HepG2 (cell line): ENCODE measurements around the gene WDR73. TPM values are rescaled to one million over a fixed set of nuclear protein-coding genes. Genes with fewer than 3 reads are reported as not detected.

Experiments used
- ATAC-seq: fragments of 200-7000 bp; cut with Tn5 transposase; 3 replicates; pipeline ENCODE4 v1.9.1; 2020; ENCODE audit warnings: mild to moderate bottlenecking, moderate library complexity
- BruUV-seq: library from RNA; stranded (reverse); fragments of 400-500 nt; replicated peaks from 2 replicates; lab custom pipeline; 2021; lab: Mats Ljungman, UMichigan
- CTCF ChIA-PET: fragments of 300-600 bp; formaldehyde crosslinking; extraction: SDS; loops from one replicate; lab custom pipeline; 2021; ENCODE audit warnings: low total read pairs, inconsistent platforms, low intra/inter-chr PET ratio; lab: Yijun Ruan, JAX
- POLR2A ChIA-PET: fragments of 350-600 bp; sonication (Branson Sonifier 250); formaldehyde crosslinking; loops from one replicate; lab custom pipeline; 2020; ENCODE audit warnings: antibody characterized with exemption, inconsistent platforms; lab: Yijun Ruan, JAX
- DNase-seq: peaks from one replicate; pipeline ENCODE4 v3.0.0-alpha.2; 2015; ENCODE audit warnings: low spot score
- FAIRE-seq: peaks from 3 replicates; lab custom pipeline; 2011; peaks lifted over from hg19 to GRCh38; lab: Jason Lieb, UNC
- H2AFZ ChIP-seq: one replicate; pipeline ENCODE4 v1.6.1; 2011; ENCODE audit warnings: low read length, inconsistent platforms
- H3K27ac ChIP-seq: fragments of 300-600 bp; 3 replicates; pipeline ENCODE4 v1.8.0; 2011; ENCODE audit warnings: mixed run types, mild to moderate bottlenecking, mixed read lengths, low read length, inconsistent platforms; ENCODE audit not compliant: insufficient read depth; ENCODE audit errors: extremely low read length
- H3K27me3 ChIP-seq, 2 experiments: fragments of 200-600 bp in 1 of 2; 2 replicates in 1 of 2; 3 replicates in 1 of 2; pipeline versions ENCODE4 v1.6.0 to v1.8.0; 2011; ENCODE audit warnings: low read length in 2 of 2, mild to moderate bottlenecking in 2 of 2, moderate library complexity in 2 of 2, inconsistent platforms in 1 of 2; ENCODE audit not compliant: insufficient read depth in 2 of 2, control insufficient read depth in 1 of 2
- H3K36me3 ChIP-seq, 2 experiments: fragments of 200-600 bp in 1 of 2; replicated peaks in 1 of 2; 2 replicates in 1 of 2; 3 replicates in 1 of 2; pipeline versions ENCODE4 v1.5.1 to v1.8.0; 2011; ENCODE audit warnings: low read length in 2 of 2, inconsistent platforms in 1 of 2; ENCODE audit not compliant: insufficient read depth in 2 of 2, control insufficient read depth in 1 of 2
- H3K4me1 ChIP-seq: 2 replicates; pipeline ENCODE4 v1.5.1; 2012; ENCODE audit warnings: low read length, inconsistent platforms; ENCODE audit not compliant: insufficient read depth
- H3K4me2 ChIP-seq: 2 replicates; pipeline ENCODE4 v1.6.0; 2011; ENCODE audit warnings: low read depth, low read length, inconsistent platforms
- H3K4me3 ChIP-seq, 3 experiments: fragments of 200-600 bp in 1 of 3; sonication (generic), shearing (Covaris generic) in 1 of 3; replicated peaks in 1 of 3; 2 replicates each; pipeline ENCODE4 v1.5.1; 2011 to 2016; ENCODE audit warnings: low read length in 3 of 3, inconsistent platforms in 2 of 3, low read depth in 2 of 3, mild to moderate bottlenecking in 2 of 3, control low read depth in 1 of 3, mixed read lengths in 1 of 3; ENCODE audit not compliant: insufficient read depth in 1 of 3
- H3K79me2 ChIP-seq: one replicate; pipeline ENCODE4 v1.6.1; 2011; ENCODE audit warnings: low read length, inconsistent platforms; ENCODE audit not compliant: insufficient read depth
- H3K9ac ChIP-seq: 2 replicates; pipeline ENCODE4 v1.6.0; 2011; ENCODE audit warnings: mild to moderate bottlenecking, low read depth, low read length, inconsistent platforms; ENCODE audit not compliant: insufficient read depth
- H3K9me3 ChIP-seq: 2 replicates; pipeline ENCODE4 v1.5.1; 2012; ENCODE audit warnings: mild to moderate bottlenecking, low read length
- H4K20me1 ChIP-seq: 2 replicates; pipeline ENCODE4 v1.6.0; 2011; ENCODE audit warnings: inconsistent platforms, mild to moderate bottlenecking, low read length, moderate library complexity; ENCODE audit not compliant: insufficient read depth
- ARNT2 ChIP-seq: sonication (generic); formaldehyde crosslinking; IDR thresholded peaks from 2 replicates; pipeline ENCODE4 v1.8.0; 2022; ENCODE audit warnings: mild to moderate bottlenecking, low read depth, missing genetic modification reagents, moderate library complexity
- HMGA1 ChIP-seq: sonication (generic); formaldehyde crosslinking; conservative IDR thresholded peaks from 2 replicates; pipeline ENCODE4 v1.4.0; 2020; ENCODE audit warnings: missing genetic modification reagents
- HOXA5 ChIP-seq: sonication (generic); formaldehyde crosslinking; IDR thresholded peaks from 2 replicates; pipeline ENCODE4 v1.4.0; 2020; ENCODE audit warnings: missing genetic modification reagents
- HOXA9 ChIP-seq: sonication (generic); formaldehyde crosslinking; IDR thresholded peaks from 2 replicates; pipeline ENCODE4 v1.8.1; 2022; ENCODE audit warnings: missing genetic modification reagents, mild to moderate bottlenecking, moderate library complexity, borderline replicate concordance
- JUNB ChIP-seq: sonication (generic); formaldehyde crosslinking; IDR thresholded peaks from 2 replicates; pipeline ENCODE4 v1.8.0; 2022; ENCODE audit warnings: missing genetic modification reagents, mild to moderate bottlenecking, borderline replicate concordance
- NCOR1 ChIP-seq: fragments of 200-600 bp; sonication (generic); IDR thresholded peaks from 2 replicates; pipeline ENCODE4 v1.7.0; 2017; ENCODE audit warnings: antibody characterized with exemption, low read length, borderline replicate concordance
- NPAS2 ChIP-seq: sonication (generic); formaldehyde crosslinking; IDR thresholded peaks from 2 replicates; pipeline ENCODE4 v1.8.0; 2022; ENCODE audit warnings: mild to moderate bottlenecking, missing genetic modification reagents, borderline replicate concordance
- TCF7 ChIP-seq: sonication (generic); IDR thresholded peaks from 2 replicates; pipeline ENCODE4 v1.6.1; 2016; ENCODE audit warnings: antibody characterized with exemption, low read depth
- TOPORS ChIP-seq: sonication (generic); formaldehyde crosslinking; IDR thresholded peaks from 2 replicates; pipeline ENCODE4 v1.8.0; 2023; ENCODE audit warnings: mild to moderate bottlenecking, missing genetic modification reagents
- ZNF274 ChIP-seq: sonication (generic); formaldehyde crosslinking; IDR thresholded peaks from 2 replicates; pipeline ENCODE4 v1.5.1; 2020; ENCODE audit warnings: mild to moderate bottlenecking, missing genetic modification reagents
- ZNF749 ChIP-seq: sonication (generic); formaldehyde crosslinking; IDR thresholded peaks from 2 replicates; pipeline ENCODE4 v1.8.0; 2022; ENCODE audit warnings: mild to moderate bottlenecking, missing genetic modification reagents, moderate library complexity, borderline replicate concordance
- ZNF761 ChIP-seq: sonication (generic); formaldehyde crosslinking; conservative IDR thresholded peaks from 2 replicates; pipeline ENCODE4 v1.4.0; 2020; ENCODE audit warnings: mild to moderate bottlenecking, missing genetic modification reagents
- ZNF780A ChIP-seq: sonication (generic); formaldehyde crosslinking; IDR thresholded peaks from 2 replicates; pipeline ENCODE4 v1.8.0; 2022; ENCODE audit warnings: mild to moderate bottlenecking, missing genetic modification reagents, moderate library complexity
- WGBS: methylation state at CpG from one replicate; pipeline ENCODE4 v1.1.6; 2017; ENCODE audit warnings: low lambda C conversion rate; 5-methylcytosine and 5-hydroxymethylcytosine counted together
- in situ Hi-C: cut with HindIII; loops from 2 replicates; pipeline ENCODE4 v1.10.0; 2017; ENCODE audit warnings: low pct_unique_long_range_greater_than_20kb; ENCODE audit not compliant: extremely low pct_ligation_motif_present
- intact Hi-C: fragments of 100-400 bp; cut with micrococcal nuclease; formaldehyde crosslinking; loops from one replicate; pipeline ENCODE4 v1.10.0; 2022; ENCODE audit not compliant: unreplicated experiment
- polyA plus RNA-seq, 8 experiments: library from polyadenylated mRNA; depleted of rRNA in 3 of 8; stranded (reverse) in 7 of 8; unstranded in 1 of 8; fragments of >200 nt; fragmentation: Illumina TruSeq in 4 of 8; extraction: Trizol in 4 of 8; gene quantifications; 2 replicates each; pipeline versions ENCODE4 v1.2.1 to v1.2.3, GENCODE V29; 2011 to 2016; ENCODE audit warnings: low read depth in 4 of 8, missing spikeins in 1 of 8, mixed read lengths in 1 of 8; ENCODE audit not compliant: insufficient read depth in 1 of 8
- total RNA-seq, 5 experiments: library from RNA; depleted of rRNA; stranded (reverse); fragments of >200 nt; fragmentation: Illumina TruSeq; extraction: Trizol; gene quantifications; 2 replicates each; pipeline ENCODE4 v1.2.3, GENCODE V29; 2016; ENCODE audit warnings: low read depth in 1 of 5
- TF ChIP-seq, protein P1 (sequence below): sonication (generic); formaldehyde crosslinking; IDR thresholded peaks from 2 replicates; pipeline ENCODE4 v1.4.0; 2020; ENCODE audit warnings: mild to moderate bottlenecking, missing genetic modification reagents
- TF ChIP-seq, protein P2 (sequence below): sonication (generic); formaldehyde crosslinking; IDR thresholded peaks from 2 replicates; pipeline ENCODE4 v1.8.1; 2023; ENCODE audit warnings: mild to moderate bottlenecking, missing genetic modification reagents
- TF ChIP-seq, protein P3 (sequence below): sonication (generic); formaldehyde crosslinking; IDR thresholded peaks from 2 replicates; pipeline ENCODE4 v1.8.0; 2022; ENCODE audit warnings: missing genetic modification reagents, mild to moderate bottlenecking, borderline replicate concordance

The WDR73 gene
- total and polyA plus RNA-seq, 2 of the 13 experiments (the other 11 are each of a cell fraction or from before 2014, with no cell fraction given) = 20.0 to 35.5 TPM

DNA sequence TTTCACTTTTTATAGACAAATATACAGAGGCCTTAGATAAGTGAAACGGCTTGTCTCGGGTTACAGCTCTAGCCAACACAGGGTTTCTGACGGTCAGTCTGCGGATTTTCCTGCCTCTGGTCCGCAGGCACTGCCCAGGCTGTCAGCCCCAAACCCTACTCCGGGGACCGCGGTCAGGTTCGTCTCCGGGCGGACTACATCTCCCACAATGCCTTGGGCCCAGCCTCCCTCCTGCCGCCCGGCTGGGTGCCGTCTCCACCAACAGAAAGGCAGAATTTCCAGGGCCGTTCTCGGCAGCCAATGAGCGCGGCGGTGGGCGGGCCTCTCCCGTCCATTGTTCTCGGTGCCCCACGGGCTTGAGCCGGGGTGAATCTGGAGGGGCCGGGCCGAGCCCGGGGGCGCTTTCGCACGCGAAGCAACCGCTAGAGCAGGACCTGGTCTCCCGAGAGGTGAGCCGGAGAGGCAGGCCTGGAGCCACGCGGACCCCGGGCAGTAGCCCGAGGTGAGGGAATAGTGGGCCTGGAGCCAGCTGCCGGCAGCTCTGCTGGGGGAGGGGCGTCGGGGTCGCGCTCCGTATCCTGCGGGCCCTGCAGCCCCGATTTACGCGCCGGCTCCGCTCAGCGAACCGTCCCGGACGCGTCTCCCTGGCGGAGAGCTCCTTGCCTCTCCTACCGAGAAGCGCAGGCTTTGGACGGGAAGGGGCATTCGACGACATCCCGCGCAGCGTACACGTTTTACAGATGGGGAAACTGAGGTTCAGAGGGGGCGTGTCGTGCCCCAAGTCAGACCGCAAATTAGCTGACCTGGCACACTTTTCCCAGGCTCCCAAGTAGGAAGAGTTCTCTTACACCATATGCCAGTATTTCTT, 53.2 kb downstream of the WDR73 start, which contains the start of gene ZSCAN2 (continued):
- TF ChIP-seq, protein P1, sequence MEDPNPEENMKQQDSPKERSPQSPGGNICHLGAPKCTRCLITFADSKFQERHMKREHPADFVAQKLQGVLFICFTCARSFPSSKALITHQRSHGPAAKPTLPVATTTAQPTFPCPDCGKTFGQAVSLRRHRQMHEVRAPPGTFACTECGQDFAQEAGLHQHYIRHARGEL (CRISPR knock-in tag) = no peak
- TF ChIP-seq, protein P2, sequence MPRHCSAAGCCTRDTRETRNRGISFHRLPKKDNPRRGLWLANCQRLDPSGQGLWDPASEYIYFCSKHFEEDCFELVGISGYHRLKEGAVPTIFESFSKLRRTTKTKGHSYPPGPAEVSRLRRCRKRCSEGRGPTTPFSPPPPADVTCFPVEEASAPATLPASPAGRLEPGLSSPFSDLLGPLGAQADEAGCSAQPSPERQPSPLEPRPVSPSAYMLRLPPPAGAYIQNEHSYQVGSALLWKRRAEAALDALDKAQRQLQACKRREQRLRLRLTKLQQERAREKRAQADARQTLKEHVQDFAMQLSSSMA (CRISPR knock-in tag) = 0 out of 2 replicates have a peak, but pooled peaks have one; percentile 42

DNA sequence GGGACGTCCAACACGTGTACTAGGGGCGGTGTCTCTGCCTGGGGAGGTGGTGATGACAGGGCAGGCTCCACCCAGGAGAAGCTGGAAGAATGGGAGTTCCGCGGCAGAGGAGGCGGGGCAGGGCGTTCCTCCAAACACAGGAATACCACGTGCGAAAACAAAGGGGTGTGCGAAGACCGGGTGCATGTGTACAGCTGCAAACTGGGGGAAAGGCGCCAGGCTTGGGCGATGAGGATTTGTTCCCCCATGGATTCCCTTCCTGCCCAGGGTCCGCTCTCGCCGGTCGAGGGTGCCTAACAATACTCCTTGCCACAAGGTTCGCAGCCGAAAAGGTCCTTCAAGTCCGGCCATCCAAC, 53.8 kb downstream of the WDR73 start:
- Histone ChIP-seq H3K79me2 (peaks cover 32% of the 10 kb centered on the region), H3K27me3 (no peaks in the 10 kb centered on the region; a peak in 1 of 5 replicates), H3K4me1 (peaks cover 60% of the 10 kb centered on the region), H3K9me3 (no peaks in the 10 kb centered on the region), H3K27ac (peak overlapping the region; percentile 86), H3K4me3 (peak overlapping the region; percentile 78 to 98 (median 86)), H3K4me2 (peak overlapping the region; percentile 94), H3K9ac (peak overlapping the region; percentile 93), H2AFZ (peak overlapping the region; percentile 80), H3K36me3 (peaks cover 1 to 7% of the 10 kb centered on the region in 2 experiments; a peak in 2 of 5 replicates), H4K20me1 (no peaks in the 10 kb centered on the region)
- ChIA-PET CTCF (interaction anchor here (2.9 to 4.1 kb wide), 2 partner anchors 38 to 58 kb away, joined by 25 to 34 read pairs; partner anchors contain the start of gene NMB), POLR2A (interaction anchor here (0.8 to 2.9 kb wide), 9 partner anchors 12 to 219 kb away, joined by 3 to 34 read pairs (median 9); partner anchors contain the start of genes NMB and WDR73)
- FAIRE-seq (no peak), DNase-seq (peak; percentile 75), ATAC-seq (peak; percentile 77)
- in situ Hi-C loops (no loop called here), intact Hi-C loops (loop anchor here (1.0 kb wide), 1 partner anchor 54 kb away; the partner anchor contains the start of gene WDR73)
- 3% methylated on average over 20 of the region's 20 CpGs for WGBS
- BruUV-seq = no TSS peak
- TF ChIP-seq HOXA5 (CRISPR knock-in tag) (peak; percentile 24; the same call in 1 of the 2 replicates), ARNT2 (CRISPR knock-in tag) (no peak), TCF7 (no peak), ZNF761 (CRISPR knock-in tag) (no peak), NPAS2 (CRISPR knock-in tag) (no peak), JUNB (no peak), NCOR1 (peak; percentile 18; the same call in 1 of the 2 replicates), TOPORS (CRISPR knock-in tag) (0 out of 2 replicates have a peak, but pooled peaks have one; percentile 68), HOXA9 (CRISPR knock-in tag) (no peak), HMGA1 (CRISPR knock-in tag) (no peak), ZNF274 (CRISPR knock-in tag) (no peak), ZNF749 (CRISPR knock-in tag) (peak; percentile 69; the same call in 1 of the 2 replicates), ZNF780A (CRISPR knock-in tag) (0 out of 2 replicates have a peak, but pooled peaks have one; percentile 37)
- TF ChIP-seq, protein P3, sequence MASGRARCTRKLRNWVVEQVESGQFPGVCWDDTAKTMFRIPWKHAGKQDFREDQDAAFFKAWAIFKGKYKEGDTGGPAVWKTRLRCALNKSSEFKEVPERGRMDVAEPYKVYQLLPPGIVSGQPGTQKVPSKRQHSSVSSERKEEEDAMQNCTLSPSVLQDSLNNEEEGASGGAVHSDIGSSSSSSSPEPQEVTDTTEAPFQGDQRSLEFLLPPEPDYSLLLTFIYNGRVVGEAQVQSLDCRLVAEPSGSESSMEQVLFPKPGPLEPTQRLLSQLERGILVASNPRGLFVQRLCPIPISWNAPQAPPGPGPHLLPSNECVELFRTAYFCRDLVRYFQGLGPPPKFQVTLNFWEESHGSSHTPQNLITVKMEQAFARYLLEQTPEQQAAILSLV (CRISPR knock-in tag) = peak; percentile 63; the same call in 1 of the 2 replicates
